Neural crest cell (in vitro differentiated cells): ENCODE measurements around the gene NAA35. TPM values are rescaled to one million over a fixed set of nuclear protein-coding genes. Genes with fewer than 3 reads are reported as not detected.

ENCODE experiments used
- DNase-seq: peaks from one replicate; pipeline ENCODE4 v3.0.0; 2021; ENCODE audit warnings: low read depth, mixed read lengths, low spot score
- H3K27ac Mint-ChIP-seq: one replicate; pipeline ENCODE4 v1.8.0; 2021; ENCODE audit warnings: mild to moderate bottlenecking, mixed read lengths; ENCODE audit not compliant: unreplicated experiment
- H3K27me3 Mint-ChIP-seq: 2 replicates; pipeline ENCODE4 v1.8.0; 2021; ENCODE audit warnings: low read depth, mild to moderate bottlenecking, mixed read lengths
- H3K36me3 Mint-ChIP-seq: 2 replicates; pipeline ENCODE4 v1.8.0; 2021; ENCODE audit warnings: low read depth, mild to moderate bottlenecking, mixed read lengths
- H3K4me1 Mint-ChIP-seq: 2 replicates; pipeline ENCODE4 v1.8.0; 2021; ENCODE audit warnings: mixed read lengths
- H3K4me3 Mint-ChIP-seq: one replicate; pipeline ENCODE4 v1.8.0; 2021; ENCODE audit warnings: mild to moderate bottlenecking, mixed read lengths
- H3K9me3 Mint-ChIP-seq: 2 replicates; pipeline ENCODE4 v1.8.0; 2021; ENCODE audit warnings: mixed read lengths
- total RNA-seq: library from RNA; stranded (reverse); gene quantifications from 2 replicates; pipeline ENCODE4 v1.2.1, GENCODE V29; 2021
- TF ChIP-seq, protein P1 (sequence below): fragments of 200-600 bp; sonication (generic); conservative IDR thresholded peaks from 2 replicates; pipeline ENCODE4 v1.5.0; 2021; ENCODE audit warnings: antibody characterized with exemption, mild to moderate bottlenecking

NAA35 gene
- total RNA-seq, 1 donor from 2014 or later, result 35.3 TPM

DNA sequence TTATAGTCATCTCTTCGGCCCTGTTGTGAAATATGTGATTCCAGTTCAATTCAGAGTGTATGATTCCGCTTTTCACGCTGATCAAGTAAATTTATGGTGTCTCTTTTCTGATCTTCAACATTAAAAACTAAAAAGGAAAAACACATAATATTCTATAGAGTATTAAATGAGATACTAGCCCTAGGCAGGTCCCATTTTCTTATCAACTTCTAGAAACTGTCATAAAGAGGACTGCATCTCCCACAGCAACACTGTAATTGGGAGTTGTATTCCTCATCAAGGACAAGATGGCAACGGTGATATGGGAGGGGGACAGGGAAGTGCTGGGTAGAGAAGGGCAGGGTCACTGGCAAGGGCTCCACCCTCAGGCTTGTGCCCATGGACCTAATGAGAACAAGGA is 86.8 kb downstream of the NAA35 start:
- H3K36me3 Mint-ChIP-seq, result peaks cover 45% of the 10 kb centered on the region

GRCh38 chr9:86034863-86035734 is 94.2 kb downstream of the NAA35 start:
- Mint-ChIP-seq H3K4me3 (no peak overlapping the region), H3K27ac (no peak overlapping the region), H3K27me3 (no peaks in the 10 kb centered on the region), H3K4me1 (no peaks in the 10 kb centered on the region), H3K36me3 (peaks cover 41% of the 10 kb centered on the region), H3K9me3 (no peaks in the 10 kb centered on the region)
- peak; percentile 29 for DNase-seq
- TF ChIP-seq, protein P1, sequence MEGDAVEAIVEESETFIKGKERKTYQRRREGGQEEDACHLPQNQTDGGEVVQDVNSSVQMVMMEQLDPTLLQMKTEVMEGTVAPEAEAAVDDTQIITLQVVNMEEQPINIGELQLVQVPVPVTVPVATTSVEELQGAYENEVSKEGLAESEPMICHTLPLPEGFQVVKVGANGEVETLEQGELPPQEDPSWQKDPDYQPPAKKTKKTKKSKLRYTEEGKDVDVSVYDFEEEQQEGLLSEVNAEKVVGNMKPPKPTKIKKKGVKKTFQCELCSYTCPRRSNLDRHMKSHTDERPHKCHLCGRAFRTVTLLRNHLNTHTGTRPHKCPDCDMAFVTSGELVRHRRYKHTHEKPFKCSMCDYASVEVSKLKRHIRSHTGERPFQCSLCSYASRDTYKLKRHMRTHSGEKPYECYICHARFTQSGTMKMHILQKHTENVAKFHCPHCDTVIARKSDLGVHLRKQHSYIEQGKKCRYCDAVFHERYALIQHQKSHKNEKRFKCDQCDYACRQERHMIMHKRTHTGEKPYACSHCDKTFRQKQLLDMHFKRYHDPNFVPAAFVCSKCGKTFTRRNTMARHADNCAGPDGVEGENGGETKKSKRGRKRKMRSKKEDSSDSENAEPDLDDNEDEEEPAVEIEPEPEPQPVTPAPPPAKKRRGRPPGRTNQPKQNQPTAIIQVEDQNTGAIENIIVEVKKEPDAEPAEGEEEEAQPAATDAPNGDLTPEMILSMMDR, result peak; percentile 64

More for the DNA sequence above, 86.8 kb downstream of the NAA35 start:
- Mint-ChIP-seq H3K27ac (no peak overlapping the region), H3K27me3 (no peaks in the 10 kb centered on the region), H3K4me1 (peaks cover 18% of the 10 kb centered on the region), H3K4me3 (no peak overlapping the region), H3K9me3 (no peaks in the 10 kb centered on the region)
- TF ChIP-seq, protein P1, result no peak
- DNase-seq, result no peak

DNA sequence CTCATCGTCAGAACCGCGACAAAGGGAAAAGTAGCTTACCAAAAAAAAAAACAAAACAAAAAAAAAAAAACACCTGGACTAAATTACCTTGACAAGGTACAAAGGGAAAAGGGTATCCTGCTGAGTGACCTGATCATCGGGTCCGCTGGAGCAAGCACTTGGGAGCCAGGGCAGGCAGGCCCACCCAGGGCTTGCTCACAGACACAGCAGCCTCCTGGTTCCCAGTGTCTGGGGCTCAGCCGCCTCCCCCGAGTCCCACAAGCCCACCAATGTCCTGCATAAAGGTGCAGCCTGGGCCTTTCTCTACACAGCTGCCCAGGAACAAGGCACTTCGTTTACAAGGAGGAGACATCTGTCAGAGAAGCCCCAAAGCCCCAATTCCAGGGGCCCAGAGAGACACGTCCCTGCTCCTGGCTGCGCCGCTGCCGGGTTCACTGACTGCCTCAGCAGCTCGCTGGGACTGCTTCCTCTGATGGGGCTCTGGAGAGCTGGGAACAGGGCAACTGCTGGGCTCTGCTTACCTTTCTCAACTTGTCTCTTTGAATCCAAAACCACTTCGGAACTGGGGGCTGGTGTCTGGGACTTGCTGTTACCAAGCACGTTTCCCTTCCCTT is 95.0 kb downstream of the NAA35 start:
- Mint-ChIP-seq H3K36me3 (peaks cover 44% of the 10 kb centered on the region), H3K4me1 (no peaks in the 10 kb centered on the region), H3K27ac (no peak overlapping the region), H3K4me3 (no peak overlapping the region), H3K9me3 (no peaks in the 10 kb centered on the region), H3K27me3 (no peaks in the 10 kb centered on the region)
- DNase-seq, result no peak
- TF ChIP-seq, protein P1, result no peak

DNA sequence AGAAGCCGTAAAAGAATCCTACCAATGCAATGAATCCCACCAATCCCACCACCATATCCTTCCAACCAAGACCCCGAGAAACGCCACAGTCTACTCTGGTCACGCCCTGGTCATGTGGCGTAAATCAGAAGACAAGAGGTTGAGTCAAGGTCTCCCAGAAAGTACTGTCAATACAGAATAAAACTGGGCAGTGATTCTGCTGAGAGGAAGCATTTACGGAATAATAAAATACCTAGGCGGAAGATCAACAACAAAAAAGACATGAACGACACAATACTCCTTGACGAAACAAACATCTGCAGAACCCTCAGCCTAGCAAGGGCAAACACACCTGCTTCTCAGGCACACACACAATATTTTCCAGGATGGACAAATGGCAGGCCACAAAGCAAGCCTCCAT is 95.6 kb downstream of the NAA35 start:
- Mint-ChIP-seq H3K36me3 (peaks cover 46% of the 10 kb centered on the region), H3K4me3 (no peak overlapping the region), H3K9me3 (no peaks in the 10 kb centered on the region), H3K27ac (no peak overlapping the region), H3K4me1 (no peaks in the 10 kb centered on the region), H3K27me3 (no peaks in the 10 kb centered on the region)
- no peak for DNase-seq
- TF ChIP-seq, protein P1, result no peak

GRCh38 chr9:86039991-86040860 is 99.3 kb downstream of the NAA35 start:
- TF ChIP-seq, protein P1, result no peak
- Mint-ChIP-seq H3K36me3 (peaks cover 24% of the 10 kb centered on the region), H3K27ac (peak overlapping the region; percentile 90), H3K4me1 (no peaks in the 10 kb centered on the region), H3K9me3 (no peaks in the 10 kb centered on the region), H3K4me3 (no peak overlapping the region), H3K27me3 (no peaks in the 10 kb centered on the region)
- no peak for DNase-seq
